GM12878 (cell line): ENCODE measurements around the gene MAD1L1. TPM values are rescaled to one million over a fixed set of nuclear protein-coding genes. Genes with fewer than 3 reads are reported as not detected.

Experiments used
- EGR1 ChIP-seq, 2 experiments: IDR thresholded peaks; 1 replicate in 1 of 2; 2 replicates in 1 of 2; pipeline ENCODE4 v1.6.1; 2011 to 2012; ENCODE audit warnings: low read depth in 2 of 2, low read length in 2 of 2, borderline replicate concordance in 1 of 2, mild to moderate bottlenecking in 1 of 2, moderate library complexity in 1 of 2
- EP300 ChIP-seq, 2 experiments: fragments of 150-350 bp in 1 of 2; IDR thresholded peaks; 2 replicates each; pipeline ENCODE4 v1.6.1; 2011 to 2012; ENCODE audit warnings: low read depth in 2 of 2, low read length in 2 of 2, borderline replicate concordance in 1 of 2, improper control_type of control experiment in 1 of 2, inconsistent platforms in 1 of 2; ENCODE audit not compliant: control insufficient read depth in 1 of 2
- EZH2 ChIP-seq: IDR thresholded peaks from 2 replicates; pipeline ENCODE4 v1.6.1; 2012; ENCODE audit warnings: low read depth, mild to moderate bottlenecking, control low read depth, inconsistent platforms, low read length, borderline replicate concordance; ENCODE audit not compliant: control insufficient read depth
- FOS ChIP-seq: IDR thresholded peaks from 3 replicates; pipeline ENCODE4 v1.6.1; 2011; ENCODE audit warnings: borderline replicate concordance; ENCODE audit not compliant: insufficient read length; ENCODE audit errors: extremely low read depth
- GABPA ChIP-seq: IDR thresholded peaks from 2 replicates; pipeline ENCODE4 v1.6.1; 2014; ENCODE audit warnings: antibody characterized with exemption, low read depth, mild to moderate bottlenecking, inconsistent platforms
- HDAC6 ChIP-seq: fragments of 200-600 bp; sonication (generic); IDR thresholded peaks from one replicate; pipeline ENCODE4 v1.8.0; 2017; ENCODE audit warnings: antibody characterized with exemption; ENCODE audit not compliant: unreplicated experiment
- IRF4 ChIP-seq: IDR thresholded peaks from 2 replicates; pipeline ENCODE4 v1.6.1; 2011; ENCODE audit warnings: low read depth, low read length
- JUND ChIP-seq: IDR thresholded peaks from 2 replicates; pipeline ENCODE4 v1.6.1; 2012; ENCODE audit warnings: low read depth, mild to moderate bottlenecking, low read length, improper control_type of control experiment, moderate library complexity
- MEF2A ChIP-seq: IDR thresholded peaks from 2 replicates; pipeline ENCODE4 v1.6.1; 2011; ENCODE audit warnings: low read depth, mild to moderate bottlenecking, low read length, moderate library complexity; ENCODE audit not compliant: insufficient read depth
- NBN ChIP-seq: fragments of 450-650 bp; IDR thresholded peaks from 2 replicates; pipeline ENCODE4 v1.6.1; 2016
- NFYB ChIP-seq: IDR thresholded peaks from 2 replicates; pipeline ENCODE4 v1.6.1; 2011; ENCODE audit warnings: low read depth, mild to moderate bottlenecking, low read length, improper control_type of control experiment, moderate library complexity; ENCODE audit not compliant: insufficient read depth
- NRF1 ChIP-seq: conservative IDR thresholded peaks from 2 replicates; pipeline ENCODE4 v1.6.1; 2011; ENCODE audit warnings: mild to moderate bottlenecking, low read depth, low read length, improper control_type of control experiment
- RB1 ChIP-seq: fragments of 450-650 bp; formaldehyde crosslinking; IDR thresholded peaks from 2 replicates; pipeline ENCODE4 v1.6.1; 2017; ENCODE audit warnings: mild to moderate bottlenecking, borderline replicate concordance
- SRF ChIP-seq, 2 experiments: IDR thresholded peaks; 2 replicates each; pipeline ENCODE4 v1.6.1; 2011; ENCODE audit warnings: low read depth in 2 of 2, low read length in 2 of 2, mild to moderate bottlenecking in 1 of 2, moderate library complexity in 1 of 2
- TAF1 ChIP-seq: IDR thresholded peaks from 2 replicates; pipeline ENCODE4 v1.6.1; 2011; ENCODE audit warnings: mild to moderate bottlenecking, low read depth, low read length, borderline replicate concordance
- TCF3 ChIP-seq: IDR thresholded peaks from 2 replicates; pipeline ENCODE4 v1.6.1; 2012; ENCODE audit warnings: low read depth, mild to moderate bottlenecking, low read length, borderline replicate concordance; ENCODE audit not compliant: insufficient read depth
- ZNF384 ChIP-seq: IDR thresholded peaks from 2 replicates; pipeline ENCODE4 v1.6.1; 2012; ENCODE audit warnings: low read depth, mild to moderate bottlenecking, low read length, improper control_type of control experiment, borderline replicate concordance
- polyA plus RNA-seq, 11 experiments: library from polyadenylated mRNA; depleted of rRNA in 4 of 11; unstranded in 6 of 11; stranded (reverse) in 5 of 11; fragments of >200 nt; fragmentation: Nextera tagmentation in 4 of 11; fragmentation: Illumina TruSeq in 1 of 11; extraction: Ambion mirVana in 4 of 11; extraction: Trizol in 1 of 11; gene quantifications; 1 replicate in 1 of 11; 2 replicates in 10 of 11; pipeline versions ENCODE4 v1.2.1 to v1.2.3, GENCODE V29; 2011 to 2016; ENCODE audit warnings: inconsistent platforms in 2 of 11, missing spikeins in 2 of 11, low read depth in 1 of 11
- total RNA-seq, 4 experiments: library from RNA; depleted of rRNA in 3 of 4; stranded (reverse); fragments of >200 nt in 3 of 4; fragmentation: Illumina TruSeq in 1 of 4; extraction: Trizol in 1 of 4; gene quantifications; 2 replicates each; pipeline versions ENCODE4 v1.2.1 to v1.2.3, GENCODE V29; 2013 to 2021
- TF ChIP-seq, protein P1 (sequence below): fragments of 450-650 bp; IDR thresholded peaks from 2 replicates; pipeline ENCODE4 v1.6.1; 2017; ENCODE audit warnings: mild to moderate bottlenecking, low read depth, inconsistent platforms; ENCODE audit not compliant: poor library complexity, severe bottlenecking
- TF ChIP-seq, protein P2 (sequence below): fragments of 450-650 bp; IDR thresholded peaks from 2 replicates; pipeline ENCODE4 v1.6.1; 2018; ENCODE audit warnings: borderline replicate concordance, mild to moderate bottlenecking; ENCODE audit not compliant: partially characterized antibody
- TF ChIP-seq, protein P3 (sequence below): fragments of 450-650 bp; IDR thresholded peaks from 2 replicates; pipeline ENCODE4 v1.6.1; 2017; ENCODE audit warnings: mild to moderate bottlenecking
- TF ChIP-seq, protein P4 (sequence below): IDR thresholded peaks from 2 replicates; pipeline ENCODE4 v1.6.1; 2011; ENCODE audit warnings: low read depth, mild to moderate bottlenecking, low read length, moderate library complexity, borderline replicate concordance; ENCODE audit errors: extremely low read depth

Gene MAD1L1
- total and polyA plus RNA-seq, 10 of the 15 experiments (the other 5 are each of a cell fraction or from before 2014, with no cell fraction given) = 2.2 to 76.8 (median 38.3) TPM

DNA sequence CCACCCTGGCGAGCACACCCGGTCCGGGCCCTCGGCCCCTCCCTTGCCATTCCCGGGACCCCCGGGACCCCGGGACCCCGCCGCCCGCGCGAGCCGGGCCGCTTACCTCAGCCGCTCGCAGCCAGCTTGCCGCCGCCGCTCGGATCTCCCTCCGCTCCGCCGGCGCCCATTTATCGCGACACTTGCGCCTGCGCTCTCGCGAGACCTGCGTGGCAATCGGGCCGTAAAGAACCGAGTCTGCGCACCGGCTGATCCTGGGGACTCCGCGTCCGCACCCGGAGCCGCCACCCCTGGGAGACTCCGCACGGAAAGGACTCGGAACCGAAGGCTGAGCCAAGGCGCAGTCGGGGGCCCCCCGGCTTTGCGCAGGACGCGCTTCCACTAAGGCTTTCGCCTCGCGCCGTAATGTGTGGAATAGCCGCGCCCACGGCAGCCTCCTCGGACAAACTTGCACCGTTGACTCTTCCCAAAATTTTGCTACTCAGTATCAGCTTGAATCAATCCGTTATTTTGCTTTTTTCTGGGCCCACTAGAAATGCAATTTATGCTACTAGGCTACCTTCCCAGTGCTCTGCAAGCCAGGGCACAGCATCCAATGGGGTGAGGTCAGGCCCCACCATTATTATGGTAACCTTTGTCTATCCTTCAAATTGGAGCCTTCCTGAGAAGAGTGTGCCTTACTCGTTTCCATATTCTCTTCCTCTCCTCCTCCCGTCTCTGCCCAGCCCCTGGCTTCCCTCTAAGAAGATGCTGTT, at the start of gene MAD1L1 (continued):
- TF ChIP-seq, protein P1, sequence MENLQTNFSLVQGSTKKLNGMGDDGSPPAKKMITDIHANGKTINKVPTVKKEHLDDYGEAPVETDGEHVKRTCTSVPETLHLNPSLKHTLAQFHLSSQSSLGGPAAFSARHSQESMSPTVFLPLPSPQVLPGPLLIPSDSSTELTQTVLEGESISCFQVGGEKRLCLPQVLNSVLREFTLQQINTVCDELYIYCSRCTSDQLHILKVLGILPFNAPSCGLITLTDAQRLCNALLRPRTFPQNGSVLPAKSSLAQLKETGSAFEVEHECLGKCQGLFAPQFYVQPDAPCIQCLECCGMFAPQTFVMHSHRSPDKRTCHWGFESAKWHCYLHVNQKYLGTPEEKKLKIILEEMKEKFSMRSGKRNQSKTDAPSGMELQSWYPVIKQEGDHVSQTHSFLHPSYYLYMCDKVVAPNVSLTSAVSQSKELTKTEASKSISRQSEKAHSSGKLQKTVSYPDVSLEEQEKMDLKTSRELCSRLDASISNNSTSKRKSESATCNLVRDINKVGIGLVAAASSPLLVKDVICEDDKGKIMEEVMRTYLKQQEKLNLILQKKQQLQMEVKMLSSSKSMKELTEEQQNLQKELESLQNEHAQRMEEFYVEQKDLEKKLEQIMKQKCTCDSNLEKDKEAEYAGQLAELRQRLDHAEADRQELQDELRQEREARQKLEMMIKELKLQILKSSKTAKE = no peak
- TF ChIP-seq GABPA (no peak), RB1 (peak; percentile 95), TAF1 (peak; percentile 63; the same call in 1 of the 2 replicates), NRF1 (peak; percentile 48), FOS (no peak), JUND (no peak), SRF (IDR thresholded peaks at IDR 0.05; ENCODE audit: low read depth in 2 of 2, low read length in 2 of 2) (peak in 1 of 2 experiments; percentile 22; a peak in 1 of 4 replicates), EZH2 (no peak), ZNF384 (no peak), EGR1 (IDR thresholded peaks at IDR 0.05; ENCODE audit: borderline replicate concordance in 1 of 2, low read depth in 2 of 2, low read length in 2 of 2) (no peak), NFYB (no peak), EP300 (IDR thresholded peaks at IDR 0.05; ENCODE audit: borderline replicate concordance in 1 of 2, control insufficient read depth in 1 of 2, low read depth in 2 of 2, low read length in 2 of 2) (no peak), NBN (peak; percentile 76), HDAC6 (peak; percentile 53), TCF3 (0 out of 2 replicates have a peak, but pooled peaks have one; percentile 22), MEF2A (no peak), IRF4 (no peak)
- TF ChIP-seq, protein P2, sequence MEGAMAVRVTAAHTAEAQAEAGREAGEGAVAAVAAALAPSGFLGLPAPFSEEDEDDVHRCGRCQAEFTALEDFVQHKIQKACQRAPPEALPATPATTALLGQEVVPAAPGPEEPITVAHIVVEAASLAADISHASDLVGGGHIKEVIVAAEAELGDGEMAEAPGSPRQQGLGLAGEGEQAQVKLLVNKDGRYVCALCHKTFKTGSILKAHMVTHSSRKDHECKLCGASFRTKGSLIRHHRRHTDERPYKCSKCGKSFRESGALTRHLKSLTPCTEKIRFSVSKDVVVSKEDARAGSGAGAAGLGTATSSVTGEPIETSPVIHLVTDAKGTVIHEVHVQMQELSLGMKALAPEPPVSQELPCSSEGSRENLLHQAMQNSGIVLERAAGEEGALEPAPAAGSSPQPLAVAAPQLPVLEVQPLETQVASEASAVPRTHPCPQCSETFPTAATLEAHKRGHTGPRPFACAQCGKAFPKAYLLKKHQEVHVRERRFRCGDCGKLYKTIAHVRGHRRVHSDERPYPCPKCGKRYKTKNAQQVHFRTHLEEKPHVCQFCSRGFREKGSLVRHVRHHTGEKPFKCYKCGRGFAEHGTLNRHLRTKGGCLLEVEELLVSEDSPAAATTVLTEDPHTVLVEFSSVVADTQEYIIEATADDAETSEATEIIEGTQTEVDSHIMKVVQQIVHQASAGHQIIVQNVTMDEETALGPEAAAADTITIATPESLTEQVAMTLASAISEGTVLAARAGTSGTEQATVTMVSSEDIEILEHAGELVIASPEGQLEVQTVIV = peak; percentile 55
- TF ChIP-seq, protein P3, sequence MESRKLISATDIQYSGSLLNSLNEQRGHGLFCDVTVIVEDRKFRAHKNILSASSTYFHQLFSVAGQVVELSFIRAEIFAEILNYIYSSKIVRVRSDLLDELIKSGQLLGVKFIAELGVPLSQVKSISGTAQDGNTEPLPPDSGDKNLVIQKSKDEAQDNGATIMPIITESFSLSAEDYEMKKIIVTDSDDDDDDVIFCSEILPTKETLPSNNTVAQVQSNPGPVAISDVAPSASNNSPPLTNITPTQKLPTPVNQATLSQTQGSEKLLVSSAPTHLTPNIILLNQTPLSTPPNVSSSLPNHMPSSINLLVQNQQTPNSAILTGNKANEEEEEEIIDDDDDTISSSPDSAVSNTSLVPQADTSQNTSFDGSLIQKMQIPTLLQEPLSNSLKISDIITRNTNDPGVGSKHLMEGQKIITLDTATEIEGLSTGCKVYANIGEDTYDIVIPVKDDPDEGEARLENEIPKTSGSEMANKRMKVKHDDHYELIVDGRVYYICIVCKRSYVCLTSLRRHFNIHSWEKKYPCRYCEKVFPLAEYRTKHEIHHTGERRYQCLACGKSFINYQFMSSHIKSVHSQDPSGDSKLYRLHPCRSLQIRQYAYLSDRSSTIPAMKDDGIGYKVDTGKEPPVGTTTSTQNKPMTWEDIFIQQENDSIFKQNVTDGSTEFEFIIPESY = 0 out of 2 replicates have a peak, but pooled peaks have one; percentile 50
- TF ChIP-seq, protein P4, sequence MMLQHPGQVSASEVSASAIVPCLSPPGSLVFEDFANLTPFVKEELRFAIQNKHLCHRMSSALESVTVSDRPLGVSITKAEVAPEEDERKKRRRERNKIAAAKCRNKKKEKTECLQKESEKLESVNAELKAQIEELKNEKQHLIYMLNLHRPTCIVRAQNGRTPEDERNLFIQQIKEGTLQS = no peak
